NCI-H2107 (cell line): ENCODE measurements around the gene GTF2IRD1.
"Not testable (repeated sequence)": the region's sequence is repeated elsewhere in the genome, so short reads cannot be mapped to it uniquely, and the experiment has no call there.

ENCODE experiments used
- DNase-seq: peaks from one replicate; lab custom pipeline; 2025; lab: John Stamatoyannopoulos, UW

GTF2IRD1 gene

GRCh38 chr7:74599244-74599643 is 145.5 kb downstream of the GTF2IRD1 start:
- no peak for DNase-seq

- no peak for DNase-seq
Observed at GRCh38 chr7:74604326-74605020, 150.8 kb downstream of the GTF2IRD1 start.

GRCh38 chr7:74606101-74606908 is 152.6 kb downstream of the GTF2IRD1 start:
- no peak for DNase-seq

- DNase-seq: no peak
Observed at GRCh38 chr7:74606909-74607510, 153.3 kb downstream of the GTF2IRD1 start.

- peak; percentile 77 for DNase-seq
Observed at GRCh38 chr7:74612015-74612829, 158.5 kb downstream of the GTF2IRD1 start.

GRCh38 chr7:74615933-74616780 is 162.5 kb downstream of the GTF2IRD1 start:
- DNase-seq: no peak

- no peak for DNase-seq
Observed at GRCh38 chr7:74617180-74617744, 163.6 kb downstream of the GTF2IRD1 start.

- DNase-seq: no peak
Observed at GRCh38 chr7:74619235-74619860, 165.6 kb downstream of the GTF2IRD1 start.

GRCh38 chr7:74622228-74622749 is 168.6 kb downstream of the GTF2IRD1 start:
- no peak for DNase-seq

- no peak for DNase-seq
Observed at GRCh38 chr7:74623135-74623534, 169.4 kb downstream of the GTF2IRD1 start.

GRCh38 chr7:74625446-74625845 is 171.7 kb downstream of the GTF2IRD1 start:
- no peak for DNase-seq

GRCh38 chr7:74627661-74628411 is 174.1 kb downstream of the GTF2IRD1 start:
- peak; percentile 75 for DNase-seq

GRCh38 chr7:74632505-74632904 is 178.8 kb downstream of the GTF2IRD1 start:
- no peak for DNase-seq

GRCh38 chr7:74633451-74633921 is 179.8 kb downstream of the GTF2IRD1 start:
- DNase-seq: no peak

- DNase-seq: no peak
Observed at GRCh38 chr7:74637745-74638144, 184.0 kb downstream of the GTF2IRD1 start.

- DNase-seq: not testable (repeated sequence)
Observed at GRCh38 chr7:74650055-74650454, 196.3 kb downstream of the GTF2IRD1 start.

GRCh38 chr7:74650493-74651132 is 196.9 kb downstream of the GTF2IRD1 start:
- not testable (repeated sequence) for DNase-seq

- DNase-seq: not testable (repeated sequence)
Observed at GRCh38 chr7:74651133-74651504, 197.4 kb downstream of the GTF2IRD1 start.
